HFFc6 (cell line): ENCODE measurements around the gene HSPA9. TPM values are rescaled to one million over a fixed set of nuclear protein-coding genes. Genes with fewer than 3 reads are reported as not detected.

Source experiments
- DNase-seq: peaks from one replicate; pipeline ENCODE4 v3.0.0-alpha.2; 2018
- H3K27ac Mint-ChIP-seq: 2 replicates; pipeline ENCODE4 v1.8.0; 2020; ENCODE audit warnings: mild to moderate bottlenecking, mixed read lengths
- H3K27me3 Mint-ChIP-seq: 2 replicates; pipeline ENCODE4 v1.8.0; 2021; ENCODE audit warnings: mild to moderate bottlenecking, moderate library complexity, mixed read lengths; ENCODE audit not compliant: insufficient read depth
- H3K36me3 Mint-ChIP-seq: 2 replicates; pipeline ENCODE4 v1.8.0; 2021; ENCODE audit warnings: low read depth, mixed read lengths
- H3K4me1 Mint-ChIP-seq: 2 replicates; pipeline ENCODE4 v1.8.0; 2020; ENCODE audit warnings: low read depth, mixed read lengths
- H3K4me3 Mint-ChIP-seq: 2 replicates; pipeline ENCODE4 v1.8.0; 2020; ENCODE audit warnings: mild to moderate bottlenecking, moderate library complexity, mixed read lengths
- H3K9me3 Mint-ChIP-seq: 2 replicates; pipeline ENCODE4 v1.8.0; 2020; ENCODE audit warnings: mild to moderate bottlenecking, mixed read lengths
- CTCF ChIP-seq: fragments of 200-600 bp; sonication (generic); IDR thresholded peaks from 2 replicates; pipeline ENCODE4 v1.5.0; 2021; ENCODE audit warnings: antibody characterized with exemption, mild to moderate bottlenecking
- total RNA-seq, 6 experiments: library from RNA; stranded (reverse); fragmentation: NEBNext Ultra II Directional; extraction: Animal tissue kit (Norgen Biotek cat#: 25700); gene quantifications; 2 replicates in 1 of 6; 3 replicates in 5 of 6; pipeline ENCODE4 v1.2.3, GENCODE V29; 2021

Gene HSPA9
- total RNA-seq, 6 experiments from 2014 or later: 193 to 236 (median 210) TPM

GRCh38 chr5:138573223-138573622 lies 2.0 kb downstream of the HSPA9 start:
- Mint-ChIP-seq H3K4me1 (peaks cover 41% of the 10 kb centered on the region), H3K9me3 (peaks cover 4% of the 10 kb centered on the region), H3K36me3 (peaks cover 43% of the 10 kb centered on the region), H3K27ac (peak overlapping the region; percentile 55), H3K4me3 (peak overlapping the region; percentile 97), H3K27me3 (peaks cover 9% of the 10 kb centered on the region)
- no peak for TF ChIP-seq CTCF
- no peak for DNase-seq

GRCh38 chr5:138570871-138571270 lies 4.3 kb downstream of the HSPA9 start:
- peaks cover 61% of the 10 kb centered on the region for H3K36me3 Mint-ChIP-seq
- peaks cover 2% of the 10 kb centered on the region for H3K9me3 Mint-ChIP-seq
- H3K27ac Mint-ChIP-seq: no peak overlapping the region
- no peak for TF ChIP-seq CTCF
- no peak for DNase-seq
- H3K4me3 Mint-ChIP-seq: no peak overlapping the region
- peaks cover 9% of the 10 kb centered on the region for H3K27me3 Mint-ChIP-seq
- peaks cover 38% of the 10 kb centered on the region for H3K4me1 Mint-ChIP-seq

- peaks cover 3% of the 10 kb centered on the region; the same call in 1 of the 2 replicates for H3K27me3 Mint-ChIP-seq
- TF ChIP-seq CTCF: no peak
- H3K36me3 Mint-ChIP-seq: peaks cover 63% of the 10 kb centered on the region
- H3K27ac Mint-ChIP-seq: peak overlapping the region; percentile 49; the same call in 1 of the 2 replicates
- no peak overlapping the region for H3K4me3 Mint-ChIP-seq
- H3K4me1 Mint-ChIP-seq: peaks cover 35% of the 10 kb centered on the region
- no peak for DNase-seq
- H3K9me3 Mint-ChIP-seq: no peaks in the 10 kb centered on the region
These were observed 5.4 kb downstream of the HSPA9 start for GRCh38 chr5:138569782-138570181.

GRCh38 chr5:138568061-138568824 lies 7.0 kb downstream of the HSPA9 start:
- Mint-ChIP-seq H3K36me3 (peaks cover 48% of the 10 kb centered on the region), H3K4me1 (peaks cover 24% of the 10 kb centered on the region), H3K4me3 (no peak overlapping the region; the same call in 1 of the 2 replicates)

GRCh38 chr5:138566792-138567191 lies 8.4 kb downstream of the HSPA9 start:
- Mint-ChIP-seq H3K4me1 (peaks cover 16% of the 10 kb centered on the region), H3K27ac (no peak overlapping the region; the same call in 1 of the 2 replicates), H3K4me3 (no peak overlapping the region), H3K9me3 (no peaks in the 10 kb centered on the region), H3K36me3 (peaks cover 40% of the 10 kb centered on the region), H3K27me3 (no peaks in the 10 kb centered on the region; the same call in 1 of the 2 replicates)
- no peak for DNase-seq
- no peak for TF ChIP-seq CTCF

More at GRCh38 chr5:138568061-138568824, 7.0 kb downstream of the HSPA9 start:
- H3K9me3 Mint-ChIP-seq: no peaks in the 10 kb centered on the region
- peak; percentile 50 for TF ChIP-seq CTCF
- H3K27ac Mint-ChIP-seq: peak overlapping the region; percentile 45
- DNase-seq: no peak
- H3K27me3 Mint-ChIP-seq: no peaks in the 10 kb centered on the region; the same call in 1 of the 2 replicates
